ENCODE data around the gene RBFOX1.

Gene RBFOX1

GRCh38 chr16:7515543-7515942 is 182.9 kb downstream of the RBFOX1 start:
- no peaks in the 10 kb centered on the region for H3K9me3 ChIP-seq (ENCODE audit: insufficient read depth, low read depth, low read length)
- H3K27ac ChIP-seq (ENCODE audit: low read length) = no peak overlapping the region
- H3K36me3 ChIP-seq (ENCODE audit: insufficient read depth, low read depth, low read length) = no peaks in the 10 kb centered on the region
- H3K4me3 ChIP-seq (ENCODE audit: low read length) = no peak overlapping the region
- no peak overlapping the region for H3K9ac ChIP-seq (ENCODE audit: low read depth, low read length)
- H3K27me3 ChIP-seq (ENCODE audit: insufficient read depth, low read length) = no peaks in the 10 kb centered on the region
- peaks cover 4% of the 10 kb centered on the region for H3K4me1 ChIP-seq (ENCODE audit: insufficient read depth, low read length)

- Histone ChIP-seq H3K36me3 (ENCODE audit: insufficient read depth, low read depth, low read length) (no peaks in the 10 kb centered on the region), H3K9ac (ENCODE audit: low read depth, low read length) (no peak overlapping the region), H3K9me3 (ENCODE audit: insufficient read depth, low read depth, low read length) (no peaks in the 10 kb centered on the region), H3K4me3 (ENCODE audit: low read length) (no peak overlapping the region), H3K27me3 (ENCODE audit: insufficient read depth, low read length) (no peaks in the 10 kb centered on the region), H3K4me1 (ENCODE audit: insufficient read depth, low read length) (no peaks in the 10 kb centered on the region), H3K27ac (ENCODE audit: low read length) (no peak overlapping the region)
Measured at GRCh38 chr16:7517496-7517895, 184.9 kb downstream of the RBFOX1 start.

GRCh38 chr16:7518158-7518557 is 185.5 kb downstream of the RBFOX1 start:
- H3K4me3 ChIP-seq (ENCODE audit: low read length) = no peak overlapping the region
- H3K27ac ChIP-seq (ENCODE audit: low read length) = no peak overlapping the region
- H3K9ac ChIP-seq (ENCODE audit: low read depth, low read length) = no peak overlapping the region
- no peaks in the 10 kb centered on the region for H3K27me3 ChIP-seq (ENCODE audit: insufficient read depth, low read length)
- H3K4me1 ChIP-seq (ENCODE audit: insufficient read depth, low read length) = no peaks in the 10 kb centered on the region
- H3K36me3 ChIP-seq (ENCODE audit: insufficient read depth, low read depth, low read length) = no peaks in the 10 kb centered on the region
- no peaks in the 10 kb centered on the region for H3K9me3 ChIP-seq (ENCODE audit: insufficient read depth, low read depth, low read length)

GRCh38 chr16:7521834-7522233 is 189.2 kb downstream of the RBFOX1 start:
- Histone ChIP-seq H3K27me3 (ENCODE audit: insufficient read depth, low read length) (no peaks in the 10 kb centered on the region), H3K9ac (ENCODE audit: low read depth, low read length) (no peak overlapping the region), H3K36me3 (ENCODE audit: insufficient read depth, low read depth, low read length) (no peaks in the 10 kb centered on the region), H3K4me3 (ENCODE audit: low read length) (no peak overlapping the region), H3K4me1 (ENCODE audit: insufficient read depth, low read length) (no peaks in the 10 kb centered on the region), H3K9me3 (ENCODE audit: insufficient read depth, low read depth, low read length) (no peaks in the 10 kb centered on the region), H3K27ac (ENCODE audit: low read length) (no peak overlapping the region)

DNA sequence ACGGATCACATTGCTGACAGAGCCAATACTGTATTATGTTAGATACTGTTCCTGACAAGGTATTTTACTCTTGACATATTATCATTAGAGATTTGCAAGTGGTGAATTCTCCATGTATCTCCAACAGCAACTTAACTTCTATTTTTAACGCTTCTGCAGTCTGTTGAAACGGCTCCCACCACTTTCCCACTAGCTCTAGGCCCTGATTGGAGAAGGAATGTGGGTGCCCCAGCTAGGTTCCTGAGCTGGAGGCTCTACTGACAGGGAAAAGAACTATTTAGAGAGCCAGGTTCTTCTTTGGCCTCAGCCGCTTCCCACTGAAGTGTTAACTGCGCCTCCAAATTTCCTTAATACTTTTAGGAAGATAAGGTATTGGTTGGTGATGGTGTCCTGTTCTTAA is 191.8 kb downstream of the RBFOX1 start:
- Histone ChIP-seq H3K4me1 (ENCODE audit: insufficient read depth, low read length) (no peaks in the 10 kb centered on the region), H3K36me3 (ENCODE audit: insufficient read depth, low read depth, low read length) (no peaks in the 10 kb centered on the region), H3K27me3 (ENCODE audit: insufficient read depth, low read length) (no peaks in the 10 kb centered on the region), H3K4me3 (ENCODE audit: low read length) (no peak overlapping the region), H3K9me3 (ENCODE audit: insufficient read depth, low read depth, low read length) (no peaks in the 10 kb centered on the region), H3K27ac (ENCODE audit: low read length) (no peak overlapping the region), H3K9ac (ENCODE audit: low read depth, low read length) (no peak overlapping the region)

GRCh38 chr16:7526736-7527135 is 194.1 kb downstream of the RBFOX1 start:
- no peak overlapping the region for H3K9ac ChIP-seq (ENCODE audit: low read depth, low read length)
- no peaks in the 10 kb centered on the region for H3K9me3 ChIP-seq (ENCODE audit: insufficient read depth, low read depth, low read length)
- H3K27me3 ChIP-seq (ENCODE audit: insufficient read depth, low read length) = no peaks in the 10 kb centered on the region
- H3K27ac ChIP-seq (ENCODE audit: low read length) = no peak overlapping the region
- H3K4me1 ChIP-seq (ENCODE audit: insufficient read depth, low read length) = no peaks in the 10 kb centered on the region
- no peak overlapping the region for H3K4me3 ChIP-seq (ENCODE audit: low read length)
- H3K36me3 ChIP-seq (ENCODE audit: insufficient read depth, low read depth, low read length) = no peaks in the 10 kb centered on the region

DNA sequence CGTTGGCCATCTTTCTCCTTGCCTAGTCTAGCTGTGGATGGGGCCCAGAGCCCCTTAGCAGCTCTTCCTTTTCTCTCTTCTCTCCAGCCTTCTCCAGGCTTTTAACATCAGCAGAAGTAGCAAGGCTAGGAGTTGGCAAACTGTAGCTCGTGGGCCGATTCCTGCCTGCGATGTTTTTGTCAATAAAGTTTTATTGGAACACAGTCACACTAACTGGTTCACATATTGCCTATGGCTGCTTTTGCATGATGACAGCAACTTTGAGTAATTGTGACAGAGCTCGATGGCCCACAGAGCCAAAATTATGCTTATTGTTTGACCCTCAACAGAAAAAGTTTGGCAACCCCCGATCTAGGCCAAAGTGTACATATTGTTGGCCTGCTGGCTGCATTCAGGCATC is 199.9 kb downstream of the RBFOX1 start:
- H3K9me3 ChIP-seq (ENCODE audit: insufficient read depth, low read depth, low read length) = no peaks in the 10 kb centered on the region
- no peak overlapping the region for H3K4me3 ChIP-seq (ENCODE audit: low read length)
- no peaks in the 10 kb centered on the region for H3K27me3 ChIP-seq (ENCODE audit: insufficient read depth, low read length)
- H3K36me3 ChIP-seq (ENCODE audit: insufficient read depth, low read depth, low read length) = no peaks in the 10 kb centered on the region
- no peak overlapping the region for H3K9ac ChIP-seq (ENCODE audit: low read depth, low read length)
- H3K4me1 ChIP-seq (ENCODE audit: insufficient read depth, low read length) = no peaks in the 10 kb centered on the region
- H3K27ac ChIP-seq (ENCODE audit: low read length) = no peak overlapping the region

GRCh38 chr16:7534749-7535148 is 202.1 kb downstream of the RBFOX1 start:
- no peak overlapping the region for H3K27ac ChIP-seq (ENCODE audit: low read length)
- H3K9me3 ChIP-seq (ENCODE audit: insufficient read depth, low read depth, low read length) = no peaks in the 10 kb centered on the region
- H3K4me1 ChIP-seq (ENCODE audit: insufficient read depth, low read length) = no peaks in the 10 kb centered on the region
- no peaks in the 10 kb centered on the region for H3K36me3 ChIP-seq (ENCODE audit: insufficient read depth, low read depth, low read length)
- H3K27me3 ChIP-seq (ENCODE audit: insufficient read depth, low read length) = no peaks in the 10 kb centered on the region
- H3K4me3 ChIP-seq (ENCODE audit: low read length) = no peak overlapping the region
- no peak overlapping the region for H3K9ac ChIP-seq (ENCODE audit: low read depth, low read length)

DNA sequence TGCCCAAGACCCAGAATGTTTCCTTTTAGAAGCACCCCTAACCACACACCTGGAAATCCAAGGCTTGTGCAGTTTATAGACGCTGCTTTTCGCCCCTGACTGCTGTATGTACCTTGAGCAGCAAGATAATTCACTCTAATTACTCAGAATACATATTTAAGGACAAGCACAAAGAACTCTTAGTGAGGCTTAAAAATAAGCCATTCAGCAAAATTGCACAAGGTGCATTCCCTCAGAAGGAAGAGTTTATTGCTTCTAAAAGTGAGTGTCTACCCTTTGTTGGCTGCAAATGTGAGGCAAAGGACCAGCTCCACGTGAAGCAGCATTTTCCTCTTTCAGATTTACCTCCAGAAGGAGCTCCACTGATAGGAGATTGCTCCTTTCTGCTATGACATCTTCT is 208.4 kb downstream of the RBFOX1 start:
- H3K9me3 ChIP-seq (ENCODE audit: insufficient read depth, low read depth, low read length) = no peaks in the 10 kb centered on the region
- H3K4me3 ChIP-seq (ENCODE audit: low read length) = no peak overlapping the region
- H3K9ac ChIP-seq (ENCODE audit: low read depth, low read length) = no peak overlapping the region
- H3K27ac ChIP-seq (ENCODE audit: low read length) = no peak overlapping the region
- no peaks in the 10 kb centered on the region for H3K27me3 ChIP-seq (ENCODE audit: insufficient read depth, low read length)
- H3K36me3 ChIP-seq (ENCODE audit: insufficient read depth, low read depth, low read length) = no peaks in the 10 kb centered on the region
- H3K4me1 ChIP-seq (ENCODE audit: insufficient read depth, low read length) = no peaks in the 10 kb centered on the region

GRCh38 chr16:7545251-7545650 is 212.6 kb downstream of the RBFOX1 start:
- H3K4me1 ChIP-seq (ENCODE audit: insufficient read depth, low read length) = no peaks in the 10 kb centered on the region
- H3K9me3 ChIP-seq (ENCODE audit: insufficient read depth, low read depth, low read length) = no peaks in the 10 kb centered on the region
- H3K27ac ChIP-seq (ENCODE audit: low read length) = no peak overlapping the region
- no peaks in the 10 kb centered on the region for H3K27me3 ChIP-seq (ENCODE audit: insufficient read depth, low read length)
- no peak overlapping the region for H3K9ac ChIP-seq (ENCODE audit: low read depth, low read length)
- H3K4me3 ChIP-seq (ENCODE audit: low read length) = no peak overlapping the region
- H3K36me3 ChIP-seq (ENCODE audit: insufficient read depth, low read depth, low read length) = no peaks in the 10 kb centered on the region

DNA sequence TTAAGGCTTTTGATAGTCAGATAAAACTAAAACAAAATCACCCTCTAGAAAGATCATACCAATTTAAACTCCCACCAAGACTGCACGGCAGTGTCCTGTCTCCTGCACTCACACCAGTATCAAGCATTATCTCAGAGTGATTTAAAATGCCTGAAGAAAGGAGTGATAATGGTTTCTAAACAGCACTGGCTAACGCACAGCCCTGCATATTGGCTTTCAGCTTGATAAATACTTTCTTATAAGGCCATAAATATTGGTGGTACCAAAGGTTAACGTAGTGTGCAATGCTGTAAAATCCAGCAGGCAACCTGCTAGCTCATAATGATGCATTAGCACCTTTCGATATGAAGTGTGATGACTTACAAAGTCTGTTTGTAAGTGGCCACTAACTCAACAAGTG is 214.3 kb downstream of the RBFOX1 start:
- H3K36me3 ChIP-seq (ENCODE audit: insufficient read depth, low read depth, low read length) = no peaks in the 10 kb centered on the region
- H3K9me3 ChIP-seq (ENCODE audit: insufficient read depth, low read depth, low read length) = no peaks in the 10 kb centered on the region
- no peak overlapping the region for H3K4me3 ChIP-seq (ENCODE audit: low read length)
- no peaks in the 10 kb centered on the region for H3K4me1 ChIP-seq (ENCODE audit: insufficient read depth, low read length)
- H3K27ac ChIP-seq (ENCODE audit: low read length) = no peak overlapping the region
- H3K9ac ChIP-seq (ENCODE audit: low read depth, low read length) = no peak overlapping the region
- no peaks in the 10 kb centered on the region for H3K27me3 ChIP-seq (ENCODE audit: insufficient read depth, low read length)

- Histone ChIP-seq H3K36me3 (ENCODE audit: insufficient read depth, low read depth, low read length) (no peaks in the 10 kb centered on the region), H3K27me3 (ENCODE audit: insufficient read depth, low read length) (no peaks in the 10 kb centered on the region), H3K4me3 (ENCODE audit: low read length) (no peak overlapping the region), H3K9ac (ENCODE audit: low read depth, low read length) (no peak overlapping the region), H3K4me1 (ENCODE audit: insufficient read depth, low read length) (no peaks in the 10 kb centered on the region), H3K27ac (ENCODE audit: low read length) (no peak overlapping the region), H3K9me3 (ENCODE audit: insufficient read depth, low read depth, low read length) (no peaks in the 10 kb centered on the region)
Measured at GRCh38 chr16:7547736-7548135, 215.1 kb downstream of the RBFOX1 start.

- H3K4me3 ChIP-seq (ENCODE audit: low read length) = no peak overlapping the region
- H3K9me3 ChIP-seq (ENCODE audit: insufficient read depth, low read depth, low read length) = no peaks in the 10 kb centered on the region
- no peak overlapping the region for H3K27ac ChIP-seq (ENCODE audit: low read length)
- no peak overlapping the region for H3K9ac ChIP-seq (ENCODE audit: low read depth, low read length)
- H3K4me1 ChIP-seq (ENCODE audit: insufficient read depth, low read length) = no peaks in the 10 kb centered on the region
- no peaks in the 10 kb centered on the region for H3K36me3 ChIP-seq (ENCODE audit: insufficient read depth, low read depth, low read length)
- no peaks in the 10 kb centered on the region for H3K27me3 ChIP-seq (ENCODE audit: insufficient read depth, low read length)
Measured at GRCh38 chr16:7548796-7549318, 216.2 kb downstream of the RBFOX1 start.
